GM19023 (cell line): Measurements from ENCODE around the gene ZNG1F.
"Not testable (repeated sequence)": the region's sequence is repeated elsewhere in the genome, so short reads cannot be mapped to it uniquely, and the experiment has no call there.

ENCODE experiments used
- ATAC-seq: cut with Tn5 transposase; IDR thresholded peaks from one replicate; pipeline ENCODE4 v1.9.1; 2021; ENCODE audit warnings: mild to moderate bottlenecking, moderate library complexity; ENCODE audit not compliant: unreplicated experiment

The ZNG1F gene

GRCh38 chr9:41189217-41189616, at the start of gene ZNG1F:
ZNG1F (minus strand) TSS chr9:41189317; CDS start chr9:41189258, 59 bp downstream.
- ATAC-seq: not testable (repeated sequence)

GRCh38 chr9:41237110-41237749, 48.1 kb upstream of the ZNG1F start:
- not testable (repeated sequence) for ATAC-seq

GRCh38 chr9:41236486-41237109, 47.5 kb upstream of the ZNG1F start:
- not testable (repeated sequence) for ATAC-seq

DNA sequence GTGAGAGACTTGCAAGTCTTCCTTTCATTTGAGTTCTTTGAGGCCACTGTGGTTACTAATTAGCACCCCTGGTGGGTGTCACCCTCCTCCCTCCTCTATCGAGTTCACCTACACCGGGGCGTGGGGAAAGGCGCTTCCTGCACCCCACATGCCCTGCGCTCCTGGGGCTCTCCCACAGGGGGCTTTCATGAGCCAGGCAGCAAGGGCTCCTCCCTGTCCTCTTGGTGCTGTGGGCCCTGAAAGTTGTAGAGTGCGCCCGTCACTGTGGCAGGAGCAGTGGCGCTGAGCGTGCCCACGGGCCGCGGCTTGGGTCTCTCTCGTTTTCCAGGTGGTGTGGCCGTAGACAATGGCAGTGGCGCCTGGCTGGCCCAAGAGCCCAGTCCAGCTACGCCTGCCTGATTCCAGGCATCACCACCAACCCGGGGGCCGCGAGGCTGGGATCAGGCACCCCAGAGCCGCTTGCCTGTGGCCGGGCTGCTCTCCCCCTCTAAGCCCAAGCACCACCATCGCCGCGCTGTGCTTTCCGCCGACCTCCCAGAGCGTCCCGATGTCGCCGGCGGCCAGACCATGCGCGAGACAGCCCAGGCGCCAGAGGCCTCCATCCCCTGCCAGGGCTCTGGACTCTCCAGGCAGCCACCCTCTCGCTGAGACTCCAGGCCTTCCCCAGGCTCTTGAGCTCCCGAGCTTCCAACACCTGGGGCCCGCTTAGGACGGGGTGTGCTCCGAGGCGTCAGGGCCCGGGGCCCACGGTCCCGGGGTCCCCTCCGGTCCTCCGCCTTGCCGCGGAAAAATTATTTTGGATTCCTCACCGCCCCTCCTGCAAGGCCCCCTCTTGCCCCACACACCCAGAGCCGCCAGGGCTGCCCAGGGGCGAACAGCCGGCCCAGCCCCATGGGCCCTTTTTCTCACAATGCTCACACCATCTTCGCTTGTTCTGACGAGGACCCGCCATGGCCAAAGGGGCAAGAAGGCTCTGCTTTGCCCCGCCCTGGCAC, 46.0 kb upstream of the ZNG1F start:
- peak; percentile 100 for ATAC-seq

- ATAC-seq: peak; percentile 3
Observed at GRCh38 chr9:41234221-41234620, 45.1 kb upstream of the ZNG1F start.

- not testable (repeated sequence) for ATAC-seq
Observed at GRCh38 chr9:41232326-41232725, 43.2 kb upstream of the ZNG1F start.

DNA sequence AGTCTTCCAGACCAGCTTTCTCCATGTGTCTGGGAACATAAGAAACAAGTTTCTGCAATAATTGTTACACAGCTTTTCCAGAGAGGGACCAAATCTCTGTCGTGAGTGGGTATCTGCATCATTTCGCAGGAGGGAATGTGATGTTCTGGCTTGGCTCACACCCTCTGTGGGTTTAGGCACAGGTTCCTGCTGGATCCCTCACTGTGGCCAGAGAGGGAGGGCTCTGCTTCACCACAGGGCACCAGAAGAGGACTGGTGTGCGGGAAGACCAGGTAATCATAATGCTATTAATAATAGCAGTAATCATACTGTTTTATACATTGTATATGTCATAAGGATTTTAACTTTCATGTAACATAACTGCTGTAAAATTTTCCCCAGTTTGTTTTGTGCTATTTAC, 41.3 kb upstream of the ZNG1F start:
- ATAC-seq: not testable (repeated sequence)

DNA sequence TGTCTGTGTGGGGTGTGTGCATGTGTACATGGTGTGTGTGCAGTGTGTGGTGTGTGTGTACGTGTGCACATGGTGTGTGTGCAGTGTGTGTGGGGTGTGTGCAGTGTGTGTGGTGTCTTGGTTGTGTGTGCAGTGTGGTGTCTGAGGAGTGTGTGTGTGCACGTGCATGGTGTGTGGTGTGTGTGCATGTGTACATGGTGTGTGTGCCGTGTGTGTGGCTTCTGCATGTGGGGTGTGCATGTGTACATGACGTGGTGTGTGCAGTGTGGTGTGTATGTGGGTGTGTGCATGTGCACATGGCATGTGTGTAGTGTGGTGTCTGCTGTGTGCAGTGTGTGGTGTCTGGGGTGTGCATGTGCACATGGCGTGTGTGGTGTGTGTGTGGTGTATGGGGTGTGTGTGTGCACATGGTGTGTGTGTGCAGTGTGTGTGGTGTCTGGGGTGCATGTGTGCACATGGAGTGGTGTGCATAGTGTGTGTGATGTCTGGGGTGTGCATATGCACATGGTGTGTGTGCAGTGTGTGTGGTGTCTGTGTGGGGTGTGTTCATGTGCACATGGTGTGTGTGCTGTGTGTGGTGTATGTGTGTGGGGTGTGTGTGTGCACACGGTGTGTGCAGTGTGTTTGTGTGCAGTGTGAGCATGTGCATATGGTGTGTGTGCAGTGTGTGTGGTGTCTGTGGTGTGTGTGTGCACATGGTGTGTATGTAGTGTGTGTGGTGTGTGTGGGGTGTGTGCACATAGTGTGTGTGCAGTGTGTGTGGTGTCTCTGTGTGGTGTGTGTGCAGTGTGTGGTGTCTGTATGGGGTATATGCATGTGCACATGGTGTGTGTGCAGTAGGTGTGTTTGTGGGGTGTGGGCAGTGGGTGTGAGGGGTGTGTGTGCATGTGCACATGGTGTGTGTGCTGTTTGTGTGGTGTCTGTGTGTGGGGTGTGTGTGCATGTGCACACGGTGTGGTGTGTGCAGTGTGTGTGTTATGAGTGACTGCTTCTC, 40.6 kb upstream of the ZNG1F start:
- no peak for ATAC-seq

- not testable (repeated sequence) for ATAC-seq
Observed at GRCh38 chr9:41219831-41220230, 30.7 kb upstream of the ZNG1F start.

GRCh38 chr9:41188439-41188838, 678 bp downstream of the ZNG1F start:
- ATAC-seq: not testable (repeated sequence)

GRCh38 chr9:41174994-41175393, 14.1 kb downstream of the ZNG1F start:
- not testable (repeated sequence) for ATAC-seq

- not testable (repeated sequence) for ATAC-seq
Observed at GRCh38 chr9:41150116-41150515, 39.0 kb downstream of the ZNG1F start.

DNA sequence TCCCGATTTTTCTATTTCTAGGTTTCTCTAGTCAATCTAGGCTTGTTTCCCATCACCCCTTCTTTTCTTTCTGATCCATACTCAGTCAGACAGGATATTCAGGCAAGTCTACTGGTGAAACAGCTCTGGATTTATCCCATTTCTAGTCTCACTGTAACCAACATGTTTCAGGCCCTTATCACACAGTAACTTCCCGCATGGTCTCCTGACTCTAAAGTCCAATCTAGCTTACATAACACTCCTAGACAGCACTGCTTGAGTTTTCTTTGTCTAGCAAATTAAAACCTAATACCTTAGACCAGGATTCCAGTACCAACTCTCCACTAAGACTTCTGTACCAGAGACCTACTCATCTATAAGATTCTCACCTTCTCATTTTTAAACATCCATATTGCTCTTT, 47.2 kb downstream of the ZNG1F start:
- ATAC-seq: not testable (repeated sequence)

- not testable (repeated sequence) for ATAC-seq
Observed at GRCh38 chr9:41128581-41128980, 60.5 kb downstream of the ZNG1F start, which contains the start of gene FOXD4L6. FOXD4L6 (minus strand) TSS chr9:41128681; CDS start chr9:41128383, 298 bp downstream.

GRCh38 chr9:41126746-41127446, 62.2 kb downstream of the ZNG1F start:
- not testable (repeated sequence) for ATAC-seq

- ATAC-seq: not testable (repeated sequence)
Observed at GRCh38 chr9:41125936-41126335, 63.2 kb downstream of the ZNG1F start.

DNA sequence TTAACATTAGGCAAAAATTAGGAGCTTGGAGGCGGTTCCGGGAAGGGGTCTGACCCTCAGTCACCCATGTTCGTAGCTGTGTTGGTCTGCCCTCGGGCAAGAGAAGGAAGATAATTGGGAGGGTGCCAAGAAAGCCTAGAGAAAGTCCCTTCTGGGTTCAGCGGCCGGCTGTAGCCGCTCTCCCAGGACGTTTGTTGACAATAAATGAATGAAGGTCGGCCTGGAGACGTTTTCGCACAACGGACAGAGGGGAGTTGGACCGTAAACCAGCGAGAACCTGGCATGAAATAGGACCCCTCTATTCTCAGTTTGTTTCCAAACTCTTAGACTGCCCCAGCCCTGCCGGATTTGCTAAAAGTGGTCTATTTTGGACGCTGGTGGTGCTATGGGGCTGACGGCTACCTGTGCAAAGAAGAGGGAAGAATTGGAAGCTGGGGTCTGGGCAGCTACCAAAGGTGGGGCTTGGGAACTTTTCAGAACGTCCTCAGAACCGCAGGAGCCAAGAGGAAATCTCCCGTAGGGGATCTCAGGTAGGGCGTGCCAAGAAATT, 63.9 kb downstream of the ZNG1F start:
- ATAC-seq: not testable (repeated sequence)

DNA sequence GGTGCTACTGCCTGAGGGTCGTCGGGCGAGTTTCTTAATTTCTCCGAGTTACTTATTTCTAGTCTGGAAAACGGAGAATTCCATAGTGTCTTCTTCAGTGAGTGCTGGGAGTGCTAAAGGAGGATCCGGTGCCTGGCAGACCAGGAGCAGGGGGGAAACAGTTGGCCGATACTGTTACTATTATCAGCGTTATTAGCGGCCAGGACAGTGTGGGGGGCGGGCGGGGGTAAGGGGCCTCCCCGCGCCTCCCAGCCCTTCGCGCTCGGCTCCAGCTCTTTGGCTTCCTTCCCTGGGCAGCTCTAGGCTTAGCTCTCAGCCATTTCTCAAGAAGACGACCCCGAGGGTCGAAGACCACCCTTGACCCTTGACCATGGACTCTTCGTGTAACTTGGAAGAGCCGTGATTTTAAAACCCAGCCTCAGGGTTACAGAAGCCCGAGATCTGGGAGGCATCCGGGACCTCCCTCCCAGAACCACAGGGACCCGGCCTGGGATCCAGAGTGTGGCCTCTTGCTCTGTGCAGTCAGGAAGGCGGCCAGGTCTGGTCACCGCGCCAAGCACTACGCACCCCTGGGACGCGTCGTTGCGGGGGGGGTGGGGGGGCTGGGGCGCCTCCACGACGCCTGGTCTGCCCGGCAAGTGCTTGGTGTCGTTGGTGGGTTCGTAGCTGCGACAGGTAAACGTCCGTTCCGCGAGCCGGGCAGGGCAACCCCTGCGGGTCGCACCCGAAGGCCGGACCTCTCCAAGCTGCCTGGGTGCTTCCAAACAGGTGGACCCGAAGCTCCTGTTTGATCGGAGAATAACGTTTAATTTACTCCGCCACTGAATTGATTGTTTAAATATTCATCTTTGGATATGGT, 64.6 kb downstream of the ZNG1F start:
- not testable (repeated sequence) for ATAC-seq
